GM12875 (cell line): ENCODE measurements around the gene TTC39C.

Experiments used
- H3K4me3 ChIP-seq: one replicate; pipeline ENCODE4 v1.5.1; 2011; ENCODE audit warnings: low read depth, low read length, control low read depth
- CTCF ChIP-seq: IDR thresholded peaks from 2 replicates; pipeline ENCODE4 v1.5.1; 2011; ENCODE audit warnings: low read depth, mild to moderate bottlenecking, control low read depth, inconsistent platforms, low read length, moderate library complexity, borderline replicate concordance; ENCODE audit not compliant: insufficient read depth

The TTC39C gene

GRCh38 chr18:24013051-24013450 lies 1.5 kb upstream of the TTC39C start:
- H3K4me3 ChIP-seq: no peak overlapping the region
- no peak for TF ChIP-seq CTCF

GRCh38 chr18:24014986-24015638 lies 558 bp downstream of the TTC39C start:
- TF ChIP-seq CTCF: no peak
- peak overlapping the region; percentile 96 for H3K4me3 ChIP-seq

- H3K4me3 ChIP-seq: peak overlapping the region; percentile 96
- TF ChIP-seq CTCF: no peak
Observed at GRCh38 chr18:24015639-24016631, 1.4 kb downstream of the TTC39C start.

- TF ChIP-seq CTCF: peak; percentile 42; the same call in 1 of the 2 replicates
- peak overlapping the region; percentile 96 for H3K4me3 ChIP-seq
Observed at GRCh38 chr18:24016643-24017042, 2.1 kb downstream of the TTC39C start.

- peak overlapping the region; percentile 14 for H3K4me3 ChIP-seq
- TF ChIP-seq CTCF: no peak
Observed at GRCh38 chr18:24018299-24018886, 3.8 kb downstream of the TTC39C start.

GRCh38 chr18:24019641-24020331 lies 5.2 kb downstream of the TTC39C start:
- H3K4me3 ChIP-seq: peak overlapping the region; percentile 22
- TF ChIP-seq CTCF: no peak
